ENCODE measurements around the gene NT5DC1. TPM values are rescaled to one million over a fixed set of nuclear protein-coding genes. Genes with fewer than 3 reads are reported as not detected.

Gene NT5DC1
- total and polyA plus RNA-seq, 9 donors: 5.1 to 33.9 (median 27.0) TPM

DNA sequence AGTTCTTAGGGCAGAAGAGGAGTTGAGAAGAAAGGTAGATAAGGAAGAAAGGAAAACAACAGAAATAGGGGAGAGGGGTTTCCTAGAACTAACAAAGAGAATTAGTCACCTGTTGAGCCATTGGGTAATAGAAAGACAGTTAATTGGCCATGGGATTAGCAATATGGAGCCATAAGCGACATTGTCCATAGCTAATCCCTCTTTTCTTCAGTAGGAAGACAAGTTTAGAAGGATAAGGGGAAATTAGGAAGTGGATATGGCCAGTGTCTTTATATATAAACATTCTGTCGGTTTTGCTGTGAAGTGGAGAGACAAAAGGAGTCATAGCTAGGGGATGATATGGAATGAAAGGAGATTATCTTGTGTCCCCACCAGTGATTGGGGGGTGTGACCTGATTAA lies 69.2 kb downstream of the NT5DC1 start:
- no peak for TF ChIP-seq EP300 (IDR thresholded peaks at IDR 0.05)
- TF ChIP-seq POLR2A (IDR thresholded peaks at IDR 0.05): no peak
- no peak for TF ChIP-seq CTCF (IDR thresholded peaks at IDR 0.05)
- intact Hi-C loops (cut with DNase I): no loop called here
- Histone ChIP-seq H3K4me1 (ENCODE audit: insufficient read depth) (no peaks in the 10 kb centered on the region), H3K36me3 (no peaks in the 10 kb centered on the region), H3K27me3 (no peaks in the 10 kb centered on the region), H3K27ac (no peak overlapping the region), H3K9me3 (no peaks in the 10 kb centered on the region), H3K4me3 (no peak overlapping the region)
- 95 to 97% (median 97%) methylated on average over 2 of the region's 2 CpGs for WGBS, 3 donors
- DNase-seq: no peak

GRCh38 chr6:116170358-116171057 lies 69.9 kb downstream of the NT5DC1 start:
- H3K4me1 ChIP-seq (ENCODE audit: insufficient read depth): no peaks in the 10 kb centered on the region
- H3K36me3 ChIP-seq: no peaks in the 10 kb centered on the region
- H3K27ac ChIP-seq: no peak overlapping the region
- no peaks in the 10 kb centered on the region for H3K9me3 ChIP-seq
- 75 to 81% (median 79%) methylated on average over 5 of the region's 5 CpGs for WGBS, 3 donors
- no peak for DNase-seq
- intact Hi-C loops (cut with DNase I): no loop called here
- H3K4me3 ChIP-seq: no peak overlapping the region
- H3K27me3 ChIP-seq: no peaks in the 10 kb centered on the region
- TF ChIP-seq POLR2A (IDR thresholded peaks at IDR 0.05) (no peak), EP300 (IDR thresholded peaks at IDR 0.05) (no peak), CTCF (IDR thresholded peaks at IDR 0.05) (no peak)

DNA sequence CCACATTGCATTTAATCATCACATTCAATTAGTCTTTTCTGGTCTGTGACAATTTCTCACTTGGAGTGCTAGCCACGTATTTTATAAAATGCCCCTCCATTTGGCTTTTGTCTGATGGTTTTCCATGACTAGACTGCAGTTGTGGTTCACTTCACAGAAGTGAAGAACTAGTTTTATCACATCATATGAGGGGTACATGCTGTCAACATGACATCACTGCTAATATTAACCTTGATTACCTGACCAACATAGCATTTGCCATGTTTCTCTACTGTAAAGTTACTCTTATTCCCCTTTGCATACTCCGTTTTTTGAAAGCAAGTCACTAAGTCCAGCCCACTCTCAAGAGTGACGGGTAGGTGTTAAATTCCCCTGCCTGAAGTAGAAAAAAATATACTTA lies 73.3 kb downstream of the NT5DC1 start:
- TF ChIP-seq CTCF (IDR thresholded peaks at IDR 0.05): no peak
- no peak for TF ChIP-seq POLR2A (IDR thresholded peaks at IDR 0.05)
- TF ChIP-seq EP300 (IDR thresholded peaks at IDR 0.05): no peak
- Histone ChIP-seq H3K27ac (no peak overlapping the region), H3K27me3 (no peaks in the 10 kb centered on the region), H3K4me1 (ENCODE audit: insufficient read depth) (no peaks in the 10 kb centered on the region), H3K4me3 (no peak overlapping the region), H3K9me3 (no peaks in the 10 kb centered on the region), H3K36me3 (no peaks in the 10 kb centered on the region)
- no peak for DNase-seq
- WGBS, 3 donors: 64 to 67% (median 65%) methylated on average over 3 of the region's 3 CpGs
- intact Hi-C loops (cut with DNase I): no loop called here

DNA sequence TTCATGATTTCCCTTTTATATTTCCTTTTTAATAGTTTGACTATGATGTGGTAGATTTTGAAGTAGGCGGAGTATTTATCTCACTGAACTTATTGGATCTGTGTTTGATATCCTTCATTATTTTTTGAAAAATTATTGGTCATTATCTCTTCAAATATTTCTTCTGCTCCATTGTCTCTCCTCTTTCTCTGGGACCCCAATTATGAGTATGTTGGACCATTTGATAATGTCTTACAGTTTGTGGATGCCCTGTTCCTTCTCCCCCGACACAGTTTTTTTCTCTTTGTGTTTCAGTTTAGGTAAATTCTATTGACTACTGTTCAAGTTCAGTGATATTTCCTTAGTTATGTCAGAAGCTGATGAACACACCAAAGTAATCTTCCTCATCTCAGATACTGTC lies 74.7 kb downstream of the NT5DC1 start:
- Histone ChIP-seq H3K27me3 (no peaks in the 10 kb centered on the region), H3K36me3 (no peaks in the 10 kb centered on the region), H3K4me3 (no peak overlapping the region), H3K27ac (no peak overlapping the region), H3K9me3 (no peaks in the 10 kb centered on the region), H3K4me1 (ENCODE audit: insufficient read depth) (no peaks in the 10 kb centered on the region)
- no peak for TF ChIP-seq CTCF (IDR thresholded peaks at IDR 0.05)
- TF ChIP-seq POLR2A (IDR thresholded peaks at IDR 0.05): no peak
- TF ChIP-seq EP300 (IDR thresholded peaks at IDR 0.05): no peak
- intact Hi-C loops (cut with DNase I): no loop called here
- 94 to 100% (median 98%) methylated on average over 2 of the region's 2 CpGs for WGBS, 3 donors
- DNase-seq: no peak
